ENCODE results near the gene SLIT1.

The SLIT1 gene

GRCh38 chr10:97065686-97066660 is 119.8 kb downstream of the SLIT1 start:
- no peak for DNase-seq (ENCODE audit: low read depth in 2 of 2, low spot score in 1 of 2)

DNA sequence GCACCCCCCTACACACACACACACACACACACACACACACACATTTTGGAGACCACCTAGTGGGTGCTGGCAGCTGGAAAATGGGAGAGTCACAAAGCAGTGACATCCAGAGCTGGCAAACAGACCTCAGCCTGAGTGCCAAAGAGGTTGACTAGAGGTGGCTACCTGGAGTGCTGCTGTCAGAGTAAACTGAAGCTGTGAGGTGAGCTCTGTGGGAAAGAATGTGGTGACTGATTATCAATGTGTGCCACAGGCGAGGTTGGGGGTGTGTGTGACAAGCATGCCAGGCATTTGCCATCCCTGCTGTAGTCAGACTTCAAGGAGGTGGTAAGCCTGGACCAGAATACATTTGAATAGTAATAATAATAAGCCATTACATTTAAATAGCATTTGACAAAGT is 120.6 kb downstream of the SLIT1 start:
- DNase-seq (ENCODE audit: low read depth in 2 of 2, low spot score in 1 of 2): no peak

DNA sequence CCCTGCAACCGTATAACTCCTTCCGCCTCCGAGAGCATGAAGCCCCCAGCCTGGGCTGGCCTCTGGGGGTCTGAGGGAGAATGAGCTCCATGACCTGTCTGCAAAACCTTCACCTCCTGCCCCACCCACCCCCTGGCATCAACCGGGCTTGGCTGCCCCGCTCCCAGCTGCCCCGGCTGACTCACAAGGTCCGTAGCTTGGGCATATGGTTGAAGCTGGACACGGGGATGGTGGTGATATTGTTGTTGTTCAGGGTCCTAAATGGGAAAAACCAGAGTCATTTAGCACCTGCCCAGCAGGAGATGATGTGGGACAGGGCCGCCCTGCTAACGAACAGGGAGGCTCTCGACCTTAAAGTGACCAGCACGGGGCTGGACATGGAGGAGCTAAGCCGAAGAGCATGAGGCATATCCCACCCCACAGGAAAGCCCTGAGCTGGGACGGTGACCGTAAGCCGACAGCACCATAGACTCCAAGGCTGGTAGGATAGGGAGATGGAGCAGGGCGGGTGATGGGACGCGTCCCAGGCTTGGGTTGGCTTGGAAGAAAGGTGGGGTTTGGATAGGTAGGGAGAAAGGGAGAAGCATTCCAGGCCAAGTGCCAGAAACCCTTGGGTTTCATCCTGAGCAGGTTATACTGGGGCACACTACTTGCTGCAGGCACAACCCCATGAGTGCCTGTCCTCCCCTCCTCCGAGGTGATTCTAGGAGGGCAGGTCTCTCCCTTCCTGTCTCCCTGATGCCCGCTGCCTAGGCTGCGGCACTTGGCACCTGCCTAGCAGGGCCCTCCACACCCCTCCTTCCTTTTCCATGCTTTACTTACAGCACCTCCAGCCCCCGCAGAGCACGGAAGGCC is 121.5 kb downstream of the SLIT1 start:
- DNase-seq (ENCODE audit: low read depth in 2 of 2, low spot score in 1 of 2): no peak

- DNase-seq (ENCODE audit: low read depth in 2 of 2, low spot score in 1 of 2): no peak
These were observed 122.3 kb downstream of the SLIT1 start for GRCh38 chr10:97063271-97063982.

GRCh38 chr10:97062456-97062855 is 123.3 kb downstream of the SLIT1 start:
- DNase-seq (ENCODE audit: low read depth in 2 of 2, low spot score in 1 of 2): no peak

- no peak for DNase-seq (ENCODE audit: low read depth in 2 of 2, low spot score in 1 of 2)
These were observed 123.7 kb downstream of the SLIT1 start for GRCh38 chr10:97062046-97062445.

- no peak for DNase-seq (ENCODE audit: low read depth in 2 of 2, low spot score in 1 of 2)
These were observed 124.3 kb downstream of the SLIT1 start for GRCh38 chr10:97061423-97061822.

DNA sequence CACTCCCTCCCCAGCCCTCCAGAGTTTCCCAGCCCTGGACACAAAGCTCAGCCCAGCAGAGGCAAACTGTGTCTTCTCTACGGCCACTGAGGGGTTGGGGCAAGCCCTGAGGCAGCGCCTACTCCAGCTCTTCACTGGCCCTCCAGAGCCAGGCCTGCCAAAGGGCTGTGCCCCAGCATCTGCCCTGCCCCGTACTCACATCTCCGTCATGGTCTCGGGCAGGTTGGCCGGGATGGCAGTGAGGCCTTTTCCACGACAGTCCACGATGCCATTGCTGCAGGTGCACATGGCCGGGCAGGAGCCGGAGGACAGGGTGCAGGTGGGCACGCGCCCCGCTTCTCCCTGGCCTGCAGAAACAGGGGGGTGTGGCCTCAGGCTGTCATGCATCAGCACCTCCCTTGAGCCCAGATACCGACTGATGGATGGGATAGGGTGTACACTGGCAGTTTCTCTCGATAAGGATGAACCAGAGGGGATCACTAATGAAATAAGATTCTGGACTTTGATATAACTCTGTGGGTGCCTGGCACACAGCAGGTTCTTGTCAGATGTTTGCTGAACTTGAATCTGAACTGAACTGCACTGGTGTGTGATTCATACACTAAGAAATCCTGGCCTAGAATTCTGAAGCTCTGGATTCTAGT is 125.2 kb downstream of the SLIT1 start:
- DNase-seq (ENCODE audit: low read depth in 2 of 2, low spot score in 1 of 2): no peak

- no peak for DNase-seq (ENCODE audit: low read depth in 2 of 2, low spot score in 1 of 2)
These were observed 125.9 kb downstream of the SLIT1 start for GRCh38 chr10:97059872-97060205.

DNA sequence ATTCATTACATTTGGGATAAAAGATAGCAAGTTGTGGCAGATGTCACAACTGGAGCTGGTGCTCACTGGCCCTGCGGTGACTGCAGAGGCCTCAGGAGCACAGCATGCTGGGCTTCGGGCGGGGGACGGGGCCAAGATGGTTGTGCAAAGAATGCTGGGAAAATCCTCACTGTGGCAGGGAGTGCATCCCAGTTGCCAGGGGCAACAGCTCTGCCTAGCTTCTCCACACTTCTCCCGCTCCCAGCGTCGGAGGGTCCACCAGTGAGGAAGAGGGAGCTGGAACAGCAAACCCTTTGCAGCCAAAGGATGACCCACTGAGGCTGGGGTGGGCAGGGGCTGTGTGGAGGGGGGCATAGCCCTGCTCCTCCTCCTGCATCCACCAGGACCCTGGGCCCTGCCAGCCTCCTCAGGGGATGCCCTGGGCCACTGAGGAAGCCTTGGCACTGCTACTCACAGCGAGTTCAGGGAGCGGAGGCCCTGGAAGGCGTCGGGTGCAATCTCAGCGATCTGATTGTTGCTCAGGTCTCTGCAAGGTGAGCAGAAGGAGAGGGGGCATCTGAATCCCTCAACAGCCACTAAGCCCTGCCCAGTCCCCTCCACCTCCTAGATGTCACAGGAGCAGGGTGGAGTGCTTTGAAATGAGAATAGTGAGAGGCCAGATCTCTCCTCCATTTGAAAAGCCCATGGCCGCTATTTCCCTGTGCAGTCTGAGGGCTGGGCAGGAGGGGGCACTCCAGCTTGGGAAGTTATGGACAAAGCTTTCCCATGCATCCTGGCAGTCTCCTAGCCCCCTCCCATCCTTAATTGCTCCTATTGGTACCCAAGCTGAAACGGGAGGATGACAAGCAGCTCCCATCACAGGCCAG is 126.5 kb downstream of the SLIT1 start:
- no peak for DNase-seq (ENCODE audit: low read depth in 2 of 2, low spot score in 1 of 2)

GRCh38 chr10:97058521-97058920 is 127.2 kb downstream of the SLIT1 start:
- no peak for DNase-seq (ENCODE audit: low read depth in 2 of 2, low spot score in 1 of 2)

GRCh38 chr10:97057491-97058235 is 128.1 kb downstream of the SLIT1 start:
- no peak for DNase-seq (ENCODE audit: low read depth in 2 of 2, low spot score in 1 of 2)

GRCh38 chr10:97056003-97056630 is 129.6 kb downstream of the SLIT1 start:
- no peak for DNase-seq (ENCODE audit: low read depth in 2 of 2, low spot score in 1 of 2)

GRCh38 chr10:97053276-97053675 is 132.5 kb downstream of the SLIT1 start:
- DNase-seq (ENCODE audit: low read depth in 2 of 2, low spot score in 1 of 2): no peak

DNA sequence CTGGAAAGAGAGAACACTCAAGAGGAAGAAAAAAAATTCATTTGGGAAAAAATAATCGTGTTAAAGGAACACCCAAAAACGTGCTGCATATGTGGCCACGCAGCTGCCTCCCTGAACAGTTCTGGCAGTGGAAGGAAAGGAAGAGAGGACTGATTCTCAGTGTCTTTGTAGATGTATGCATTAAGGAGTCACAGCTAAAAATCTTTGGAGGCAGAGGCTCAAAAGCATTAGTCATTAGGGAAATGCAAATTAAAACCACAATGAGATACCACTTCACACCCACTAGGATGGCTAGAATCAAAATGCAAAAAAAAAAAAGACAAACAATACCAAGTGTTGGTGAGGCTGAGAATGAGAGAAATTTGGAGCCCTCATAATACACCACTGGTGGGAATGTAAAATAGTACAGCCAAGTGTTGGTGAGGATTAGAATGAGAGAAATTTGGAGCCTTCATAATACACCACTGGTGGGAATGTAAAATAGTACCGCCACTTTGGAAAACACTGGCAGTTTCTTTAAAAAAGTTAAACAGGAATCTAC is 134.7 kb downstream of the SLIT1 start:
- DNase-seq (ENCODE audit: low read depth in 2 of 2, low spot score in 1 of 2): no peak

GRCh38 chr10:97050205-97050745 is 135.5 kb downstream of the SLIT1 start:
- no peak for DNase-seq (ENCODE audit: low read depth in 2 of 2, low spot score in 1 of 2)

- no peak for DNase-seq (ENCODE audit: low read depth in 2 of 2, low spot score in 1 of 2)
These were observed 136.1 kb downstream of the SLIT1 start for GRCh38 chr10:97049670-97050069.

All from stimulated activated CD8-positive, alpha-beta memory T cell treated with anti-CD3 and anti-CD28 coated beads, Interleukin-4, amount 100 ng/mL, for 1 hour (primary cell).